GM18520 (cell line): ENCODE data around the gene ADGRF3.
"Not testable (repeated sequence)": the region's sequence is repeated elsewhere in the genome, so short reads cannot be mapped to it uniquely, and the experiment has no call there.

Experiments used
- ATAC-seq: cut with Tn5 transposase; IDR thresholded peaks from one replicate; pipeline ENCODE4 v1.9.1; 2021; ENCODE audit not compliant: unreplicated experiment

Gene ADGRF3

GRCh38 chr2:26318950-26319349 is 27.6 kb downstream of the ADGRF3 start:
- no peak for ATAC-seq

DNA sequence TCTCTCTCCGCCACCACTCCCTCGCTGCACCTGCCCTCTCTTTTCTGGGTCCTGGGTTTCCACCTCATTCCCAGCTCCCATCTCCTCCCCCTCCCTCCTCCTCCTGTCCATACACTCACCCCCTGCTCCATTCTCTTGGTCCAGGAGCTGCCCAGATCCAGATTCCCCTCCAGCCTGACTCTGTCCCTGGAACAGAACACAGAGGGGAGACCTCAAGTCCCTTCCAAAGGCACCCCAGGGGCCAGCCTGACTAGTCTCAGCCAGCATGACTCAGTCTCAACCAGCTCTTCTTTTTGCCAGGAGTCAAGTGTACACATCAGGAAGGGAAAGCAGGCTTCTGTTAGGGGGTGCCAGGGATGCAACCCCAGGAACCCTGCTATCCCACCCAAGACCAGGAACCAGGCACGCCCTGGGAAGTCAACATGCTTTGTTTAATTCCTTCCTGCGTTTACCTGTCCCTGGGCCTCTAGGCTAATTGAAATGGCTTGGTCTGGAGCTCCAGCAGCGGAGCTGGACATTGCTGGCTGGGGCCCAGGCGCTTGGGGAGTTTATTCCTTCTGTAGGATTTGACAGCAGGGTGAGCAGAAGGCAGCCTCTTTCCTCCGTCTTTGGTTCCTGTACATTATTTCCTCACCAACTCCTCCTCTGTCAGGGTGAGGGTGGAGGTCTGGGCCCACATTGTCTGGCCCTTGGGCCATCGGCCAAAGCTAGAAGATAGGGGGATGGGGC is 29.0 kb downstream of the ADGRF3 start:
- ATAC-seq: no peak

DNA sequence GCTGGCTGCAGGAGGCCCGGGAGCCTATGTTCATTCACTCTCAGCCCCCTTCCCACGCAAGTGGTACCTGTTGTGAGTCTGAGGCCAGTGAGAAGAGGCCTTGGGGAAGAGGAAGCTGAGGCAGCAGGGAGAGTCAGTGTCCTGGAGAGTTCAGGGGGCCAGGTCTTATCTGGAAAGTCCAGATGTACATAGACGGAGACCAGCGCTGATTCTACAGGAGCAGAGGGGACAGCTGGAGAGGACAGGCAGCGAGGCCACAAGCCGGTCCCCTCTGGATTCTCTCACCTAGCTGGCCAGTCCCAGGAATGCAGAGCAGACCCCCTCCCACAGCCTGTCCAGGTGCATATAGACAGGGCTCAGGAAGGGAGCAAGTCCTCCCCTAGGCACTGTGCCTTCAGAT is 29.7 kb downstream of the ADGRF3 start:
- no peak for ATAC-seq

GRCh38 chr2:26316041-26316440 is 30.5 kb downstream of the ADGRF3 start:
- no peak for ATAC-seq

- no peak for ATAC-seq
These were observed 32.3 kb downstream of the ADGRF3 start for GRCh38 chr2:26314243-26314642.

GRCh38 chr2:26313446-26313845 is 33.1 kb downstream of the ADGRF3 start:
- ATAC-seq: no peak

- ATAC-seq: no peak
These were observed 34.1 kb downstream of the ADGRF3 start for GRCh38 chr2:26312471-26312870.

DNA sequence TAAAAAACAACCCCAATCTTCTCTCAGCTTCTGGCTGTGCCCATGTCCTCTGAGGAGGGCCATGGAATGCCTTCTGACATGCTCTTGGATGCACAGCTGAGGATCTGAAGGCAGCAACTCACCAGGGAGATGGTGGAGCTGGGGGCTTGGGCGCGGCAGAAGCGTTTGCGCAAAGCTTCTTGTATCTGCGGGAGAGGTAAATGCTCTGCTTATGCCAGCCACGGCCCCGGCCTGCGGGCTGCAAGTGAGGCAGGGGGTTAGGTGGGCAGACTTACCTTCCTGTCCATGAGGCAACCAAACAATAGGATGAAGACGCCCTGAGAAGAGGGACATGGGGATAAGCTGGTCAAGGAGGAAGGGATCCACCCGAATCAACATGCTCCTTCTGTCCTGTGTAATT is 36.7 kb downstream of the ADGRF3 start:
- ATAC-seq: no peak

DNA sequence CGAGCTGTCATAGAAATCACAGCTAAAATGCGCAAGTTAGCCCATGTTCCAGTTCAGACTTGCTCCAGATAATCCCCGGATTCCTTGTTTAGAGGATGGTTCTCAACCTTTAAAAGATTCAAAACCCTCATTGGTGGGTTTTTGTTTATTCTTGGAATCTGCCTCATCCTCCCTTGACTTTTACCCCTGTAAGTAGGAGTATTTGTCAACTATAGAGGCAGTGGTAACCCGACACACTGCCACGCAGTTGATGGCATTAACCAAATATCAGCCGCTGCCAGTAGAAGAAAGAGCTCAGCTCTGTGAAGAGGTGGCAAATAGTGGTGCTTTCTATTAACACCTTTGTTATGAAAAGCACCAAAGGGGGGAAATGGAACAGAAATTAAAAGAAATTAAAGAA is 41.0 kb downstream of the ADGRF3 start:
- ATAC-seq: no peak

- not testable (repeated sequence) for ATAC-seq
These were observed 41.5 kb downstream of the ADGRF3 start for GRCh38 chr2:26305094-26305493.

DNA sequence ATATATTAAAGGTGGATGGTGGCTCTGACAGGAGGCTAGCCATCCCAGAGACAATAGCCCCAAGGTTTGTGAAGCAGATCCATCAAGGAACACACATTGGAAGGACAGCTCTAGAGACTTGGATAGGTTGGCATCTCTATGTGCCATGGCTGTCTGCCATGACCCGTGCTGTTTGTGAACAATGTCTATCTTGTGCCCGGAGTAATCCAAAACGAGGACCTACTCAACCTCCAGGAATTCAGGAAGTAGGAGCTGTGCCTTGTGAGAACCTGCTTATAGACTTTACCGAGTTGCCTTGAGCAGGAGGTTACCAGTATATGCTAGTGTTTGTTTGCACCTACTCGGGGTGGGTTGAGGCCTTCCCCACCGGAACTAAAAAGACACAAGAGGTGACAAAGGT is 43.7 kb downstream of the ADGRF3 start:
- ATAC-seq: no peak

- ATAC-seq: no peak
These were observed 46.2 kb downstream of the ADGRF3 start for GRCh38 chr2:26300234-26300925.

DNA sequence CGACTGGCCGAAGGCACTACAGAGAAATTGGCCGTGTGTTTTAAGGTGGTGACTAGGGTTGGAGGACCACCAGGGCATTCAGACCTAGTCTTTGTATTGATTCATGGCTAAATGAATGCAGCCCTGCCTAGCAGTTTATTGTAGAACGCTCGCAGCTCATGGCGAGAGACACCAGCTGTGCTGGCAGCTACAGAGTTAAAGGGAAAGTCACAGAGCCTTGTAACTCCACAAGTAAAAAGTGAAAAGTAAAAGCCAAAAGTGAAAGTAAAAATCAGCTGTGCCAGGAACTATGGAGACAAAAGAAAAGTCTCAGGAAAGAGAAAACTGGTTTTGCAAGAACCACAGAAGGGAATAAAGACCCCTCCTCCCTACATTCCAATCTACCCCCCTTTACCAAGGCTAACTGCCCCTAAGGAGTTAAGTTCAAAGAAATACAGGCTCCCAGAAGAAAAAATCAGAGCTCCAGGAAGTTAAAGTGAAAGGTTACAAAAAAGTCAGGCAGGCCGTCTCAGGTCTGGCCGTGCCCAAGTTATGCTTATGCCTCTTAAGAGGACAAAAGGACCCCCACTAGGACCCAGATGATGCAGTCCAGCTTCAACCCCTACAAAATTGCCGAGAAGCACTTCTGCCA is 47.0 kb downstream of the ADGRF3 start:
- ATAC-seq: no peak

- ATAC-seq: no peak
These were observed 47.8 kb downstream of the ADGRF3 start for GRCh38 chr2:26298638-26299393.

DNA sequence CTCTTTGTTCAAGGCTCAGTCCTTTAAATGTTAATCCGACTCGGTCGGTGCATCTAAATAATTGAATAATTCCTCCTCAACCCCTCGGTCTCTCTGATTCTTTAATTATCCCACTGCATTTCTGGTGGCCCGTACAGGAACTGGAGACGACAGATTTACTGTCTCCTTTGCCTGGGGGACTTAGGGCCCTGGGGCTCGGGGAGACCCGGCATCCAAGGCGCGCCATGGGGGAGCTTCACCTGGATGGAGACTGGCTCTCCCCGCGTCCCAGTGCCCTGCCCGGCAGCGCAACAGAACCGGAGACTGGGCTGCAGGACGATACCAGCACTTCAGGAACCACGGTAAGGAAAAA is 48.3 kb downstream of the ADGRF3 start:
- ATAC-seq: no peak

- ATAC-seq: no peak
These were observed 49.5 kb downstream of the ADGRF3 start for GRCh38 chr2:26297061-26297460.

GRCh38 chr2:26295511-26295910 is 51.1 kb downstream of the ADGRF3 start:
- no peak for ATAC-seq

- no peak for ATAC-seq
These were observed 53.9 kb downstream of the ADGRF3 start for GRCh38 chr2:26292646-26293045.

DNA sequence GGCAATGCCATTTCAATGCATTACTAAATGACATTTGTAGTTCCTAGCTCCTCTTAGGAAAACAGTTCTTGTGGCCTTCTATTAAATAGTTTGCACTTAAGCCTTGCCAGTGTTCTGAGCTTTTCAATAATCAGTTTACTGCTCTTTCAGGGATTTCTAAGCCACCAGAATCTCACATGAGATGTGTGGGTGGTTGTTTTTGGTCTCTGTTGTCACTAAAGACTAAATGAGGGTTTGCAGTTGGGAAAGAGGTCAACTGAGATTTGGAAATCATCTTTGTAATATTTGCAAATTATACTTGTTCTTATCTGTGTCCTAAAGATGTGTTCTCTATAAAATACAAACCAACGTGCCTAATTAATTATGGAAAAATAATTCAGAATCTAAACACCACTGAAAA is 56.6 kb downstream of the ADGRF3 start:
- no peak for ATAC-seq

GRCh38 chr2:26285931-26286330 is 60.7 kb downstream of the ADGRF3 start:
- no peak for ATAC-seq

- ATAC-seq: no peak
These were observed 62.5 kb downstream of the ADGRF3 start for GRCh38 chr2:26284132-26284531.

- no peak for ATAC-seq
These were observed 63.0 kb downstream of the ADGRF3 start for GRCh38 chr2:26283606-26284005.
